NCI-H345 treated with DMSO at 0.1 percent for 48 hours (cell line): ENCODE results near the gene GAB3.
"Not testable (repeated sequence)": the region's sequence is repeated elsewhere in the genome, so short reads cannot be mapped to it uniquely, and the experiment has no call there.

Source experiments
- DNase-seq: peaks from one replicate; lab custom pipeline; 2025; ENCODE audit not compliant: unreplicated experiment; lab: John Stamatoyannopoulos, UW

GAB3 gene

DNA sequence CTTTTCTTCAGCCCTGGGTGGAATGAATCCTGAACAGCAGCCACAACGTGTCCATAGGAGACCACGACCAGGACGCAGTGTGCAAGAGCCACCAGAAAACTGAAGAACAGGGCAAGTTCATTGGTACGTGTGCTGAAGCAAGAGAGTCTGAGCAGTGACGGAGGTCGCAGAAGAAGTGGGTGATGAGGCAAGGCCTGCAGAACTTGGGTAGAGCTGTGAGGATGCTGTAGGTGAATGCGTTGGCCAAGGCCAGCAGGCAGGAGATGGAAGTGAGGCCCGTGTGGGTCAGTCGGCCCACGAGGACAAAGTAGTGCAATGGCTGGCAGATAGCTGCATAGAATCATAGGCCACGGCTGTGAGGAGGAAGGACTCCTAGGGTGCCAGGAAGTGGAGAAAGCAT lies 91.9 kb downstream of the GAB3 start:
- no peak for DNase-seq

DNA sequence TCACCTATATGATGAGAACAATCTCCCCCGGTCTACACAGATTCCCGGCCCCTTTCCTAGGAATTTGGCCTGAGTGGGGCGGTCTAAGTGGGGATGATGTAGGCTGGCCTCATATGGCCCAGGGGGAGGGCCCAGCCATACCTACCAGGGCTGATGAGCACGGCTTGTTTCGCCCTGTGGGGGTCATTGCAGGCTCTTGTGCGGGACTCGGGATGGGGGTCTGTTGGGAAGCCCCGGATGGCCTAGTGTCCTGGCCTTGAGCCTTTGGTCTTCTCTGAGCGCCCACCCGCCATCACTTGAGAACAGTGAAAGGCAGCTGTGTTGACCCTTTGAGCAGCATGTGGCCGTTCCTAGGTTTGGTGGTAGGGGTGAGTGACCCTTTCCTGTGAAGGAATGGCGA lies 92.7 kb downstream of the GAB3 start:
- DNase-seq: no peak

DNA sequence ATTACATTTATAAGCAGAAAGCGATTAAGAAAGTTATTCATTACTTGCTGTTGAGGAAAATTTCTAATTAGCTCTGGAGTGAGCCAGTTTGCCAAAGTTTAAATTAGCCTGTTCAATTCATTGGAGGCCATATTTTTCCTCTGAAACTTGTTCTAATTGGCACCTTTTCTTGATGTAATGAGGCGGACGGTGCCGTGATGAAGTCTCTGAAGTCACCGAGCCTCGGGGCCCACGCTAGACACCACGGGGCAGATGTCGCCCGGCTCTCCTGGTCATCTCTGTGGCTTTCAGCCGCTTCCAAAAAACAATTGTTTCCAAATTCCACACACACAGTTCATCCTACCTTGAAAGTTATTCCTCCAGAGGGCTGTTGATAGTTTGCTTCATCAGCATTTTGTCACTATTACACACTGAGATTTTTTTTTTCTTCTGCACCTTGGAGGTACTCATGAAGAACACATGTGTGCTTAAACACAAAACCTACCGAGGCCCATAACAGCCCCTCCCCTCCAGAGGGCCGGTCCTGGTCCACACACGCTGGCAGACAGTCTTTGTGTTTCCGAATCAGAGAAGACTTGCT lies 93.6 kb downstream of the GAB3 start:
- no peak for DNase-seq

DNA sequence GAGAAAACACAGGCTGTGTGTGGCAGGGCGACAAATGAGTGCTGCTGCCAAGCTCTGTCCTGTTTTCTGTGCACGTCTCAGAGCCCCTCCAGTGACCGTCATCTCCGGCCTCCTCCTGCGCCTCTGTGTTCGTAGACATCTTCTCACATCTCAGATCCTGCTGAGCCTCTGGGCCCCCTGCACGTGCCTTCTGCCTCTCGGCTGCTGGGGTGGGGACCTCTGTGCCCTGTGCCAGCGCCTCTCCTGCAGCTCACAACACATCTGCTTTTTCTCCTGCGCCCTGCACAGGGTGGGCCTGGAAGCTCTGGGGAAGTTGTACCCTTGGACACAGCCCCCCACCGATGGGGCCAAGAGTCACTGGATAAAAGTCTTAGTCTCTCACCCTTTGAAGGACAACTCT lies 95.1 kb downstream of the GAB3 start:
- no peak for DNase-seq

DNA sequence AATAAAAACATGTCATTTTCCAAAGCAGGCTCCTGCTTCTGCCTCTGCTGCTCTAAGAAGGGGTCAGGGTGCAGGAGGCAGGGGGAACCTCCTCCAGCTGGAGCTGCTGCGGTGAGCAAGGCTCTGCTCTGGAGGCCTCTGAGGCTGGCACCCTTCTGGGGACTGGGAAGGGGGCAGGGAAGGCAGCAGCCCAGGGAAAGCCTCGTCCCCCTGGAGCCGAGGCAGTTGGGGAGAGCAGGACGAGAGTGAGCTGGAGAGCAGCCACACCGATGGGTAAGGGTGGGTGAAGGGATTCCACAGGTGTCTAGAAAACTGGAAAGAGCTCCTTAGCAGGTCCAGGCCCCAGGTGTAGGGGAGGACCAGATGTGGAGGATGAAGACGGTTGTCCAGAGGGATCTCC lies 95.5 kb downstream of the GAB3 start:
- no peak for DNase-seq

DNA sequence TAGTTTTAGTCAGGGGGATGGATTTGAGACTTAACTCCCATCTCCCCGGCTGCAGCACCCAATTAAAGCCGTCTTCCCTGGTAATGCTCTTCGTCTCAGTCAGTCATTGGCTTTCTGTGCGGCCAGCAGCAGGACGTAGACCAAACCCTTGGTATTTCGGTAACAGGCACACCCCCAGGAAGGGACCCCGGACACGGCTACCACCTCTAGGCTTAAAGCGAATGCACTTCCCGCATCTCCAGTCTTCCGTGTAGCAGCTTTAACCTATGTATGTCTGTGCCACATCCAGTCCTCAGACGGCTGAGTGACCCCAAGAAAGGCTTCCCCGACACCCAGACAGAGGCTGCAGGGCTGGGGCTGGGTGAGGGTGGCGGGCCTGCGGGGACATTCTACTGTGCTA lies 96.0 kb downstream of the GAB3 start:
- no peak for DNase-seq

DNA sequence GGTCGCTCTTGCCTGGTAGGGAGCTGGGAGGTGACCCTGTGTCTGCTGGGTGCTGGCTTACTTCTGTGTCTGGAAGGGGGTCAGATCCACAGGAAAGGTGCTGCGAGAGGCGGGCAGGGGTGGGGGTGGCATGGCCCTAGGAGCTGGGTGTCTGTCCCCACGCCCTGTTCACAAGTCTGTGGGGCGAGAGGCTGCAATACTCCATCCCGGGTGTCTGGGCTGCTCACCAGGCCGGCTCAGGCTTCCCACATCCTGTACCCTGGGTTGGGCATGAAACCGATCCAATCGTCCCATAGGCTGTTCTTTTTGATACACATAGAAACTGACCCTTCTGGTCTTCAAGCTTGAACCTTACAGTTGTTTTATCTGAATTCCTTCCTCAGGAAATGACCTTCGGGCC lies 96.5 kb downstream of the GAB3 start:
- DNase-seq: no peak

DNA sequence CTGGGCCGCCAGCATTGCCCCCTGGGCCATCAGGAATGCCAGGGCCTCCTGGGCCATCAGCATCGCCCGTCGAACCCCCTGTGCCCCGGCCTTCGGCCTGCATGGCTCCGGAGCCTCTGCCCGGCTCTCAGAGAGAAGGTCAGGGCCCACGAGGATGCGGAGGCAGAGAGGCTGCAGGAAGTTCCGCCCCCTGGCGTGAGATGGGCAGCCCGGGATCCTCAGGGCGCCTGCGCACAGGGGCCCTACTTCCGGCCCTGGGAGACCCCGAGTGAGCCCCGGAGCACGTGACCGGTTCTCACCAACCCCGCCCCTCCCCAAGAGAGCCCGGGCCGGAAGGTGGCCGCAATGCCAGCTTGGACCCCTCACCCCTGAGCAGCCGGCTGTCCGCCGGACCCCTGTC lies 97.5 kb downstream of the GAB3 start, which contains the start of gene CTAG2:
TSS of gene CTAG2 (minus strand) at position 167 of the 400 bp plus-strand sequence. CDS start at position 103, 64 bp downstream.
- not testable (repeated sequence) for DNase-seq

DNA sequence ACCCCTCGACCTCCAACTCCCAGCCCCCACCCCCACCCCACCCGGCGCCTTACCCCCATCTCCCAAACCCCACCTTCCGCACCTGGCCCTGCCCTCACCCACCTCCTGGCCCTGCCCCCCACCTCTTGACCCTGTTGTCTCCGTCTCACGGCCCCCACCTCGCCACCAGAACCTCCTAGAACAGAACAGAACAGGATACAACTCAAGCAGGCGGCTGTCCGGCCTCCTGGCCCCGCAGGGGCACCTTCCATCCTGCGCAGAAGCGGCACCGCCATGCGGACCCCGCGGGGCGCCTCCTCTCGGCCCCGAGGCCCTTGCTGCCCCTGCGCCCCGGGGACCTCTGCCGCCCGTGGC lies 97.9 kb downstream of the GAB3 start:
- no peak for DNase-seq

DNA sequence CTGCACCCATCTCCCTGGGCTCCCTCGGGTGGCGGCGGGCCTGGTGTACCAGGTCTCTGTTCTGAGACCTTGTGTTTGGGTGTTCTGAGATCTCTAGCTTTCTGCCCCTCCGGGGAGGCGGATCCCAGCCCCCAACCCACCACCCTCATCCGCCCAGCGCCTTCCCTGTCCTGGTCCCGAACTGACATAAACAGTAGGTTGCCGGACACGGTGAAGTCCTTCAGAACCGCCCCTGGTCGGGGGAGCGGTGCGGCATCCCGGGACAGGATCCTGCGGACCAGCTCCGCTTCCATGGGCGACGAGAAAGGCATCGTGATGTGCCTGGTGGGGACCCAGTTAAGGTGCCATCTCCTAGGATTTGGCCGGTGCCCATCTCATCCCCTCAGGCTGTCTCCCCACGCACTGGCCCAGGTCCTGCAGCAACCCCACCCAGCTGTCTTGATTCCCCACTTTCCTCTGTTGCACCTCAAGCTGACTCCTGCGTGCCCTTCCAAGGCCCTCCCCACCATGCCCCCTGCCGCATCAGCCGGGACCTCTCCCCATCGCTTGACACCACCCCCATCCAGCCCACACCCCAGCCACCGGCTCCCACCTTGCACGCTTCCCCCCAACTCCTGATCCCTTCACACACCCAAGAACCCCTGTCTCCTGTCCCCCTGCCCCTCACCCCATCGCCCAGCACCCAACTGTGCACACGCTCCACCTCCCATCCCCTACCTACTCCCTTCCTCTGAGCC lies 98.4 kb downstream of the GAB3 start:
- DNase-seq: no peak

DNA sequence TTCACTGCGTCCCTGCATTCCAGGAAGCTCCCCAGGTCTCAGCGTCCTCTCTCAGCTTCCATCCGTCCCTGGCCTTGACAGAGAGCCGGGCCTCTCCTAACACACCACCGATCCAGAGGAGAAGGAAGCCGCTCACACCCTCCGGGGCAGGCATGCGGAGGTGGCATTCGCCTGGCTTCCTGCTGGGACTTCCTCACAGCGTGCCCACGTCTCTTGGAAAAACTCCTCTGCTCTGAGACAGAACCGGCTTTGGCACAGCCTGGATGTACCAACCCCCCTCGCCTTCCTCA lies 100.7 kb downstream of the GAB3 start:
- no peak for DNase-seq

DNA sequence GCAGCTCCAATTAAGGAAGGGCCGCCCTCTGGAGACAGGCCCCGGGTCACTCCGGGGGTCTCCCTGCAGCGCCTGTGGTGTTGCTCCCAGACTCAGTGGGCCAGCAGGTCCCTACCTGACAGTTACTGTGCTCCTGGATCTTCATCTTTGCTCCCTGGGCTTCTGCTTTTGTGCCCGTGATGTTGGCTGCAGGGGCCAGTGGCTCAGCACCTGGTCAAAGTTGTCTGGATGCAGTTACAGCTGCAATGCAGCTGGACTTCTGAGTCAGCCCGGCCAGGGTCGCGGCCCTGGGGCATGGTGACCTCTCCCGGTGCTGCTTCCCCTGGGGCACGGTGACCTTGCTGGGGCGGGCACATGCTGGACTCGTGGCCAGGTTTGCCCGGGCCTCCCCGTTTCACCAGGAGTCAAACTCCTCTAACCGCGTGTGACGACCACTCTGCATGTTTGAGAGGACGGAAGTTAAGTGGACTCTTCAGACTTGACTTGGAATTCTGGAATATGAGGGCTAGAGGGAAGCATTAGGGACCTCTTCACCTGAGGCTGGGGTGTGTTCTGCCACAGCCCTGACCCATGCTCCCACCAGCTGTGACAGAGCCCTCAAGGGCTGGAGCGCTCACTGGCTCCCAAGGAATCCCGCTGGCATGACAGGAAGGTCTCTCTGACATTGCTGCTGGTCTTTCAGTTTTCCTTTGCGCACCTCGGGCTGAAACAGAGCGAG lies 101.2 kb downstream of the GAB3 start:
- DNase-seq: no peak

DNA sequence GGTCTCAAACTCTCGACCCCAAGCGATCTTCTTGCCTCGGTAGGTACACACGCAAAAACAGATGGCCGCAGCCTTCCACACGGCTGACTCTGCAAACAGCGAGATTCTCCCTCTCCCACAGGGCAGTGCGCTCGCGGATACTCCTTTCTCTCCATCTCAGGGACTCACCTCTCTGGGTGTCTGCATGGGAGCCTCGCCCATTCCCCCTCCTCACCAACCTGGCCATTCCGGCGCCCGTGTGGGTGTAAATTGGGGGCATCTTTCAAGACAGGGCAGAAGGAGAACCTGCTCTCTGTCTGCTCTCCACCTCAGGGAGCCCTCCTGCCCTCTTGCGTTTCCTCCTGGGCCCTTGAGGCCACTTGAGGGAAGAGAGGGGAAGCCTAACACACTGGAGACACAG lies 101.9 kb downstream of the GAB3 start:
- DNase-seq: no peak

DNA sequence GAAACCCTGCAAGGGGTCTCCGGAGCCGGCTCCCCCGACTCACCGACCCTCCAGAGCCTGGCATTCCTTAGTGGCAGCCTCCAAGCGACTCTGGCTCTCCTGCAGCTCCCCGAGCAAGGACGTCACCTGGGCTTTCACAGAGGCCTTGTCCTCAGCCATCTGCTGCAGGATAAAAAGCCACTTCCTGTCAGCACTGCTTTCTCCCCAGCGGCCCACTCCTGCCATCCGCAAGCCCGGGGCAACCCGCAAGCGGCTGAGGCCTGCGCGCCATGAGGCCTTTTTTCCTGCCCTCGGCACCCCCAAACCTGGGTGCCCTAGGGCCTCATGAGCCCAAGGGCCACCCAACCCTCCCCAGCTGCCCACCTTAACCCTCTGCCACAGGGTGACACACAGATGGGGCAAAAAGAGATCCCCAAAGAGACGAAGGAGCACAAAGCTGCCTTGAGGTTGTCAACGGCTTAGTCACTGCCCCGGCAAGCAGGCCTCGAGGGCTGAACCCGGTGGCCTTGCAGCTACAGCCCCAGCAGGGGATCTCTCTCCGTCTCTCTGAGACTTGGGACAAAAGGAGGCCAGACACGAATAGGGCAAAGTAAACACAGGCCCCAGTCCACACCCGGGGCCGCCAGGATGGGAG lies 105.0 kb downstream of the GAB3 start:
- DNase-seq: not testable (repeated sequence)

DNA sequence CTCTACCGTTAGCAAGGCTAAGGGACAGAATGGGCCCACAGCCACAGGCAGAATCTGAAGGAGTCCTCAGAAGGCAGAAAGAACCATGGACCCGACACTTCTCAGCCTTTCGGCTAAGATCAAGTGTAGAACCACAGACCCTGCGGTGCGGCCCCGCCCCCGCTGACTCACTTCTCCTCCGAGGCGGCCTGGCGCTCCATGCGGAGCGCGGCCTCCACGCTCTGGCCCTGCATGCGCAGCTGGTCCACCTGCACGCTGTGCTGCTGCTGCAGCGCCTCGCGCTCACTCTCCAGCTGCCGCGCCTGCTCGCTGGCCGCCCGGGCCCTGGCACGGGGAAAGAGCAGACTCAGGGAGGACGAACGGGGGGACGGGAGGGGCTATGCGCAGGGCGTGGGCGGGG lies 107.2 kb downstream of the GAB3 start:
- DNase-seq: not testable (repeated sequence)

DNA sequence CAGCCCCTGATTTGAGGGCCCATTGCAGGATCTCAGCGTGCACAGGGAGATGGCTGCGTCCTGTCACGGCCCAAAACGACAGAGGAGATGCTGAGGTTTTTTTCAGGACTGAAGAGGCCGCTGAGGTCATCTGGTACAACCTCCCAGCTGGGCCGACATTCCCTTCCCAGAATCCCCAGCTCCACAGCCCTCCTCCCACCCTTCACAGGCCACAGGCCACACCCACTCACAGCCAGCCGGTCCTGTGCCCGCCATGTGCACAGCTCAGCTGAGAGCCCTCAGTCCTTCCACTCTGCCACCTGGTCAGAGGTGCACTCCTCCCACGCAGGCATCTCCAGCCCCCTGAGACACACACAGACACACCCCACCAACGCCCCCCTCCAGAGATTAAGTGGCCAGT lies 109.1 kb downstream of the GAB3 start:
- DNase-seq: not testable (repeated sequence)

DNA sequence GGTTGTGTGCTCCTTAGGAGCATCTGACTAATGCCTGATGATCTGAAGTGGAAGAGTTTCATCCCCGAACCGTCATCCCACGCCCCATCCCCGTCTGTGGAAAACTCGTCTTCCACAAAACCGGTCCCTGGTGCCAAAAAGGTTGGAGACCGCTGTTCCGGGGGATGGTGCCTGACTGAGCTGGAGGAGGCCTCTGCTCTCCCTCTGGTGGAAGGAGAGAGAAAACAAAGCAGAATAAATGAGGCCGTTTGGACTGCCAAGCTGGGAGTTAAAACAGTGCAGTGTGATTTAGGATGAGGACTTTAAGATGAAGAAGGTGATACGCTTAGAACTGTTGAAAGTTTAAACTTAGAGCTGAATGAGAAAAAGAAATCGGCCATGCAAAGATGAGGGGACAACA lies 117.2 kb downstream of the GAB3 start:
- DNase-seq: not testable (repeated sequence)

DNA sequence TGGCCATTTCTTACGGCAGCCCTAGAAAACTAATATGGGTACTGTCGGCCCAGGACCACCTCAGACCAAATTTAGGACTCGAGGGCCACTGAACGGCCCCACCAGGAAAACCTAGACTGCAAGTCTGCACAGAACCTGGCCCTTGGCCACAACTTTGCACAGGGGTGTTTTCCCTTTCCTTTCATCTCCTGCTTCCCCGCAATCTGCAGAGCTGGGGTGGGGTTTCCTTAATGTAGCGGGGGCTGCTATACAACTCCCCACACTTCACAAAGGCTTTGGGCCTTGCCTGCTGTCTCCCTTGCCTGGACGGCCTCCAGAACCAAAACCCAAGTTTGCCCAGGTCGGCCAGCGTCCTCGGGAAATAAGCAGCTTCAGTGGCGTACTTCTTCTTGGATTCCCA lies 119.9 kb downstream of the GAB3 start:
- not testable (repeated sequence) for DNase-seq

DNA sequence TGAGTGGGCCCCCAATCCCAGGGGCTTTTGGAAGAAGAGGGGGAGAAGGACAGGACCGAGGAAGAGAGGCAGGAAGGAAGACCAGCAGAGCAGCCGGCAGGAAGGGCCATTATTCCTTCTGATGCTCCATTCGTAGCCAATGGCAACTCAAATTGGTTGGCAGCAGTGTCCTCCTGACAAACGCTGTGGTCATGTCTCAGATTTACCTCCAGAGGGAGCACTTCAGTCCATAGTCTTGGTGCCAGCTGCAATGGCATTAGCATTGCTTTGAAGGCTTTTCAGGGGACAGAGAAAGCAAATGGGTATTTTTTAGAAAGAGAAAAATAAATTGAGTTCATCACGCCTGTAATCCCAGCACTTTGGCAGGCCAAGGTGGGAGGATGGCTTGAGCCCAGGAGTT lies 121.9 kb downstream of the GAB3 start:
- DNase-seq: not testable (repeated sequence)
